Vagina (tissue), 2 donors: ENCODE results near the gene ADAMTSL3.

Source experiments
- POLR2AphosphoS5 ChIP-seq, 2 donors: sonication (generic); formaldehyde crosslinking; IDR thresholded peaks; one replicate each; pipeline ENCODE4 v1.9.0; 2017; ENCODE audit warnings: antibody characterized with exemption in 2 of 2, mild to moderate bottlenecking in 2 of 2, low read depth in 1 of 2; ENCODE audit not compliant: insufficient read depth in 1 of 2
- TF ChIP-seq, protein P1 (sequence below), 3 experiments: fragments of 450-650 bp in 2 of 3; fragments of 200-600 bp in 1 of 3; sonication (generic) in 1 of 3; IDR thresholded peaks; one replicate each; pipeline ENCODE4 v1.5.1; 2017 to 2019; ENCODE audit warnings: antibody characterized with exemption in 3 of 3, mild to moderate bottlenecking in 2 of 3, moderate library complexity in 2 of 3

DNA sequence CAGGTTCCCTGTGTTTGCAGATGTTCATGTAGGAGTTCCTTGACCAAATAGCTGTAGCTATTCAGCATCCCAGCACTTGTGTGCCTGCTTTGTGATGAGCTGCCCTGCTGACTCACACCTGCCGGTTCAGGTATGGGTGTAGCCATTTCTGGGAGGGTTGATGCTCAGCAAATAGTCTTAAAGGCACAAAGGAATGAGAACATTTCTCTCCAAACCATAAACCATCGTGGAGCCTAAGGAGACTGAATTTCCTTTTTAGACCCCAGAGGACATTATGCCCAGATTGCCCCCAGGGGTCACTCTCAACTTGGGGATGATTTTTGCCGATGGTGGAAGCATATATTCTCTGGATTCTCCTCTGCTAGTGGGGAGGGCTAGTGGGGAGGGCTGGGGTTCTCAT lies 80.6 kb downstream of the ADAMTSL3 start:
- TF ChIP-seq, protein P1, sequence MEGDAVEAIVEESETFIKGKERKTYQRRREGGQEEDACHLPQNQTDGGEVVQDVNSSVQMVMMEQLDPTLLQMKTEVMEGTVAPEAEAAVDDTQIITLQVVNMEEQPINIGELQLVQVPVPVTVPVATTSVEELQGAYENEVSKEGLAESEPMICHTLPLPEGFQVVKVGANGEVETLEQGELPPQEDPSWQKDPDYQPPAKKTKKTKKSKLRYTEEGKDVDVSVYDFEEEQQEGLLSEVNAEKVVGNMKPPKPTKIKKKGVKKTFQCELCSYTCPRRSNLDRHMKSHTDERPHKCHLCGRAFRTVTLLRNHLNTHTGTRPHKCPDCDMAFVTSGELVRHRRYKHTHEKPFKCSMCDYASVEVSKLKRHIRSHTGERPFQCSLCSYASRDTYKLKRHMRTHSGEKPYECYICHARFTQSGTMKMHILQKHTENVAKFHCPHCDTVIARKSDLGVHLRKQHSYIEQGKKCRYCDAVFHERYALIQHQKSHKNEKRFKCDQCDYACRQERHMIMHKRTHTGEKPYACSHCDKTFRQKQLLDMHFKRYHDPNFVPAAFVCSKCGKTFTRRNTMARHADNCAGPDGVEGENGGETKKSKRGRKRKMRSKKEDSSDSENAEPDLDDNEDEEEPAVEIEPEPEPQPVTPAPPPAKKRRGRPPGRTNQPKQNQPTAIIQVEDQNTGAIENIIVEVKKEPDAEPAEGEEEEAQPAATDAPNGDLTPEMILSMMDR (IDR thresholded peaks at IDR 0.05), result no peak
- TF ChIP-seq POLR2AphosphoS5 (IDR thresholded peaks at IDR 0.05; ENCODE audit: insufficient read depth in 1 of 2, low read depth in 1 of 2), result no peak
